Renal cortical epithelial cell (primary cell): ENCODE data around the gene SUGP1. TPM values are rescaled to one million over a fixed set of nuclear protein-coding genes. Genes with fewer than 3 reads are reported as not detected.
"Not testable (repeated sequence)": the region's sequence is repeated elsewhere in the genome, so short reads cannot be mapped to it uniquely, and the experiment has no call there.

ENCODE experiments used
- DNase-seq: peaks from one replicate; pipeline ENCODE4 v3.0.0-alpha.2; 2011; ENCODE audit warnings: low read depth
- total RNA-seq: library from RNA; depleted of rRNA; stranded (reverse); fragments of >200 nt; gene quantifications from 2 replicates; pipeline ENCODE4 v1.2.3, GENCODE V29; 2014

The SUGP1 gene
- 12.7 and 21.4 TPM in 2 replicates for total RNA-seq

GRCh38 chr19:19320361-19321140 lies at the start of gene SUGP1, which contains the start of gene MAU2:
TSS of gene SUGP1 (minus strand) at chr19:19320509. CDS start at chr19:19320496, 13 bp downstream.
TSS of gene MAU2 (plus strand) at chr19:19320829. CDS start at chr19:19320860, 31 bp downstream.
- DNase-seq: peak; percentile 86

GRCh38 chr19:19368087-19368486 lies 47.8 kb upstream of the SUGP1 start:
- no peak for DNase-seq

DNA sequence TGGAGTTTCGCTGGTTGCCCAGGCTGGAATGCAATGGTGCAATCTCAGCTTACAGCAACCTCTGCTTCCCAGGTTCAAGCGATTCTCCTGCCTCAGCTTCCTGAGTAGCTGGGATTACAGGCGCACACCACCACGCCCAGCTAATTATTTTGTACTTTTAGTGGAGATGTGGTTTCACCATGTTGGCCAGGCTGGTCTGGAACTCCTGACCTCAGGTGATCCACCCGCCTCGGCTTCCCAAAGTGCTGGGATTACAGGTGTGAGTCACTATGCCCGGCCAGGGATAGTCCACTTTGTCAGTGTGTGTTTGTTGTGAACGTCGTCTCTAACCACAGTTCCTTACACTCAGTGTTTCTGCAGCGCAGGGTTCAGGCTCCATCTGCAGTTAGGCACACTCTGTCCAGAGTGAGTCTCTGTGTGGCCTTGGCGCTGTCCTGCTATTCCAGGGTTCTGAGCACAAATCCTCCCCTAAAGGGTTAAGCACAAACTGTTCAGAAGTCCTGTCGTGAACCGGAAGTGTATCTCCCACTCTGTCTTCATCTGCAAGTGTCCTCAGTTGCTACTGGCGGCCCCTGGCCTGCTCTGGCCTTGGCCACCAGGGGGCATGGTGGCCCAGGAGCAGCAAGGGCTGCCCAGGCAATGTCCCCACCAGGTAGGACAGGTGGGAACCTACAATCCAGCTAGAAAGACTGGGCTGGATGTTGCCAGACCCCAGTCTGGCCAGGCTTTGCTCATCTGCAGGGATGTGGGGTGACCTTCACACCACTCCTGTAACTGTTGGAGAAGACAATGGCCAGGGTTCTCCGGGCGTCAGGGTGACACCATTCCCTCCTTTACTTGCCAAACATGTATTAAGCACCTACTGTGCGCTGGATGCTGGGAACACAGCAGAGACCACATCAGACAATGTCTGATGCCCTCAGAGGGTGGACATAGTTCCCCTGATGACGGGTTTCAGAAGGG lies 46.4 kb upstream of the SUGP1 start:
- peak; percentile 74 for DNase-seq

DNA sequence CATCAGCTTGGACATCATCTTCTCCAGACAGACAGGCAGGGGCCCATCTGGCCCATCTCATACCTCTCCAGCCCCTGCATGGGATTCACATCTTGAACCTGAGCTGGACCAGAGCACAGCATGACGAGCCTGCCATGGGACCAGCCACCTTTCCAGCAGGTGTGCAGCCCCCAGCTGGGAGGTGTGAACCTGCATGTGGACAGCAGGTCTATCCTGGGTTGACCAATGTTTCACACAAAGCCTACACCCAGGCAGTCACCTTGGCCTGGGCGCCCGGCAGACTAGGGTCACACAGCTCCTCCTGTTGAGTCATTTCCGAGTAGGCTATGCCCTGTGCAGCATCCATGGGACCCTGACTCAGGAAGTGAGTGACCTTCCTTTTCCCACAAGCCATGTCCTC lies 41.8 kb upstream of the SUGP1 start:
- no peak for DNase-seq

GRCh38 chr19:19361075-19361594 lies 40.8 kb upstream of the SUGP1 start:
- DNase-seq: peak; percentile 78

GRCh38 chr19:19356901-19357566 lies 36.7 kb upstream of the SUGP1 start:
- no peak for DNase-seq

DNA sequence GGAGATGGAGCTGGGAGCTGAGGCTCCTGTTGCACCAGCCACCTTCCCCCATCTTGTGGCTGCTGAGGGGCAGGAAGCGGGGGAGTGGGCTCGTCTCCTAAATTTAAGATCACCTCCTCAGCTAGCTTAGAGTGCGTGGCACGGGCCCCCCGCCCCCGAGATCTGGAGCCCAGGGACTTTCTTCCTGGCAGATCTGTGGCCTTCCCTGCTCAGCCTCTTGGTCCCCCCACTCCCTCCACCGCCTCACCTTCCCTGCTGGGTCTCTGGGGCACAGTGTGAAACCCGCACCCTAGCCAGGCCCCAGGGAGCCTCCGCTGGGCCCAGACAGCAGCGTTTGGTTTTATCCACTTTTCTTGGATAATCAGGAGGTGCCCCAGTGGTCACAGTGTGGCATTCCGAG lies 36.2 kb upstream of the SUGP1 start:
- DNase-seq: no peak

- DNase-seq: no peak
Measured at GRCh38 chr19:19355606-19356139, 35.4 kb upstream of the SUGP1 start.

DNA sequence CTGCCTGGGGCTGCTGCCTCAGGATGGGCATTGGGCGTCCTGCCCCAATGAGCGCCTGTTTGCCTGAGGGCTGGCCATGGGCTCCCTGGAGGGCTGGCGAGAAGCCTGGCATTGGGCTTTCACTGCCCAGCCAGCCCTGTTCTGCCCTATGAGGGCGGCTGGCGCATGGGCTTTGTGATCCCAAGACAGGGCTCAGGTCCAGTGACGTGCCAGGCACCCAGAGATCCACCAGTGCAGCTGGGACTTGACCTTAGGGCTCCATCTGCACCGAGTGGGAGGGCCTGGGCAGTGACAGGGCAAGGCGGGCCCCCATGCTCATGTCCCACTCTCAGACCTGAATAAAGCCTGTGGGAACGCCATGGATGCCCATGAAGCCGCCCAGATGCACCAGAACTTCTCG lies 34.6 kb upstream of the SUGP1 start:
- DNase-seq: no peak

GRCh38 chr19:19354007-19354406 lies 33.7 kb upstream of the SUGP1 start:
- no peak for DNase-seq

DNA sequence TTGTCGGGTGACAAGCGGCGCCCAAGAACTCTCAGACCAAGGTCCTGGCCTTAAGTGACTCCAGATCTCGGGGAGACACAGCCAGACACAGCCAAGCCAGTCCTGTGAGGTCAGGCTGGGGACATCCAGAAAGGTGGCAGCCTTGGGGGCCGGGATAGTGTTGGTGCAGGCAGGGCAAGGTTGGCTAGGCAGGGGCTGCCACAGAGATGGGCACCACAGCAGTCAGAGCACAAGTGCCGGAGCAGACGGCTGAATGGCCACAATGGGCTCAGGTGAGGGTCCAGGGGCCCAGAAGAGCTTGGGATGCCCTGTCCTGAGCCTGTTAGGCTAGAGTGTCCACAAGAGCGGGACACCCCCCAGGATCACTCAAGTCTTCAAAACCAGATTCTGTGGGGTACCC lies 32.5 kb upstream of the SUGP1 start:
- no peak for DNase-seq

GRCh38 chr19:19350756-19351155 lies 30.4 kb upstream of the SUGP1 start:
- DNase-seq: not testable (repeated sequence)

- DNase-seq: no peak
Measured at GRCh38 chr19:19349365-19349764, 29.1 kb upstream of the SUGP1 start.

DNA sequence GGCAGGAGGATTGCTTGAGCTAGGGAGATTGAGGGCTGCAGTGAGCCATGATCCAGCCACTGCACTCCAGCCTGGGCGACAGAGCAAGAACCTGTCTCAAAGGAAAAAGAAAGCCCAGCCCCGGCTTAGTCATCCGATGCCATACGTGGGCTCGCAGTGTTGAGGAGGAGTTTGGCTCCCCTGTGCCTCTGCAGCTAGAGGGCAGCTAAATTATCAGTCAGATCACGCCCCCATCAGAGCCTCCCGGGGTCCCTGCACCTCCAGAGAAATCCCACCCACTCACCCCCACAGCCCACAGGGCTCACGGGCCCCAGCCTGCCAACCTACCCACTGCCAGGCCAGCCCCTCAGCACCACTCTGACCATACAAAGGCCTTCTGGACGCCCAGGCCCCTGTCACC lies 28.0 kb upstream of the SUGP1 start:
- DNase-seq: no peak

DNA sequence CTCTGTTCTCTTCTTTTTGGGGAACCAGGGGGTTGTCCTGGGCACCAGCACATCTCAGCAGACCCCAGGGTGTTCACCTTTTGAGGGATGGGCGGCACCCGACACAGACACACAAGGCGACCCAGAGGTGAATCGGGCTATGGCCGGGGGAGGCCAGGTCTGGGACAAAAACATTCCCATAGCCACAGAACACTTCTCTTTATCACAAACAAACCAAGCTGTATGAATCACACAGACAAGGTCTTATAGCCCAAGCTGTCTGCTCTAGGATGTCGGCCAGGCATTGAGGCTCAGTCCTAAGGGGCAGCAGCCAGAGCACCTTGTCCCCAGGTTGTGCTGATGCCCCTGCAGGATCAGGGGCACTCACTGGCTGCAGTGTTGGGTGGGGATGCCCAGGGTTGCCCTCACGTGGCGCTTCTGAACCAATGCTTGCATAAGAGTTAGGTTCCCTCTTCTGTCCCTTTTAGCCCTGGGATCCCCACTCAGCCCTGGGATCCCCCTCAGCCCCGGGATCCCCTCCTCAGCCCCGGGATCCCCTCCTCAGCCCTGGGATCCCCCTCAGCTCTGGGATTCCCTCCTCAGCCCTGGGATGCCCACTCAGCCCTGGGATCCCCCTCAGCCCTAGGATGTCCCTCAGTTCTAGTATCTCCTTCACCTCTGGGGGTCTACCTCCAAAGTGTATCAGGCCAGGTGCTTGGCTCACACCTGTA lies 27.2 kb upstream of the SUGP1 start:
- DNase-seq: no peak

DNA sequence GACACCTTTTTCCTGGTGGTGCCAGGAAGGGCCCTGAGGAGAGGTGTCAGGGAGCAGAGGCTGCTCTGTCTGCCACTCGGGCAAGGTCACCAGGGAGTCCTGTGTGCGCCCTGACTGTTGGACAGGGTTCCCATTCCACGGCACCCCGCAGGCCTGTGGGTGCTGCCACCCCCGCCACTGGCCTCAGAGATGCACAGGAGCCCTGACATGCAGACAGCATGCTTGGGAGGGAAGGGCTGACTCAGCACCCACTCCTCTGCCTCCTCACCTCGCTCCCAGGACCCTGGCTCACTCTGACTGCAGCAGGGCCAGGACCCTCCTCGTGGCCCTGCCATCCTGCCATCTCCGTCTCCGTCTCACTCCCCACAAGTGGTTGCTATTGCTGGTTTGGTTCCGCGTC lies 25.7 kb upstream of the SUGP1 start:
- no peak for DNase-seq

DNA sequence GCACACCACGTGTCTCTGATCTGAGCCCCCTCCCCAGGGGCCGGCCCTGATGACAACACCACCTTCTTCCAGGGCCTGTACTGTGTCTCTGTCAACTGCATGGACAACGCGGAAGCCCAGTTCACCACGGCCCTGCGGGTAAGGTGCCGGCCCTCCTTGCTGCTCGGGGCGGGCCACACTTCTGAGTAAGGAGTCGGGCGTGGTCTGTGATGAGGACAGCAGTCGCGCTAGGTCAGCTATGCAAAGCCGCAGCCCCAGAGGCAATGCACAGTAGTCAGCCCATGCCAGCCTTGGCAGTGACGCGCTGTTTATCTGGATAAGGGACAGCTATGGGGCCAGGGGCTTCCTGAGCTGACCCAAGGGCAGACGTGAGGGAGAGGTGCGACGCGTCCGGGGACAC lies 24.9 kb upstream of the SUGP1 start:
- no peak for DNase-seq

GRCh38 chr19:19343762-19344161 lies 23.5 kb upstream of the SUGP1 start:
- DNase-seq: no peak

GRCh38 chr19:19343016-19343362 lies 22.7 kb upstream of the SUGP1 start:
- DNase-seq: no peak

- peak; percentile 29 for DNase-seq
Measured at GRCh38 chr19:19342086-19343015, 22.0 kb upstream of the SUGP1 start.
